ENCODE measurements around the gene ESPNL. TPM values are rescaled to one million over a fixed set of nuclear protein-coding genes. Genes with fewer than 3 reads are reported as not detected.

ESPNL gene
- total and polyA plus RNA-seq, 4 donors: 0.08 to 0.59 (median 0.35) TPM

- H3K36me3 ChIP-seq (ENCODE audit: control insufficient read depth in 4 of 4, insufficient read depth in 3 of 4, low read depth in 1 of 4, low read length in 3 of 4): peaks cover 7 to 33% (median 20%) of the 10 kb centered on the region in 4 donors
Measured at GRCh38 chr2:238067939-238068338, 32.2 kb upstream of the ESPNL start.

More at GRCh38 chr2:238067939-238068338, 32.2 kb upstream of the ESPNL start:
- no peak for TF ChIP-seq JUND (IDR thresholded peaks at IDR 0.05)
- no peak for TF ChIP-seq ZBTB33 (IDR thresholded peaks at IDR 0.05)
- TF ChIP-seq SP1 (IDR thresholded peaks at IDR 0.05): no peak
- no peak for TF ChIP-seq GABPA (IDR thresholded peaks at IDR 0.05 in 1 of 2, conservative IDR thresholded peaks at IDR 0.05 in 1 of 2)
- no peak for TF ChIP-seq RAD21 (IDR thresholded peaks at IDR 0.05)
- TF ChIP-seq EGR1 (IDR thresholded peaks at IDR 0.05; ENCODE audit: low read depth in 2 of 2): no peak
- no peak for TF ChIP-seq CTCF (IDR thresholded peaks at IDR 0.05; ENCODE audit: low read depth, low read length, missing input control)
- TF ChIP-seq HNF4G (IDR thresholded peaks at IDR 0.05): no peak
- no peak for TF ChIP-seq FOXA2 (IDR thresholded peaks at IDR 0.05)
- no peak for TF ChIP-seq YY1 (IDR thresholded peaks at IDR 0.05)
- TF ChIP-seq ATF3 (IDR thresholded peaks at IDR 0.05): no peak
- no peak for TF ChIP-seq NR2F2 (IDR thresholded peaks at IDR 0.05)
- no peak for TF ChIP-seq HNF4A (conservative IDR thresholded peaks at IDR 0.05)
- TF ChIP-seq RXRA (IDR thresholded peaks at IDR 0.05): no peak
- no peak for TF ChIP-seq REST (IDR thresholded peaks at IDR 0.05)
- Histone ChIP-seq H3K4me1 (ENCODE audit: control insufficient read depth in 4 of 4, insufficient read depth in 4 of 4, low read length in 3 of 4) (peaks cover 7 to 60% (median 39%) of the 10 kb centered on the region in 4 donors), H3K27ac (ENCODE audit: low read depth in 1 of 2, low read length in 2 of 2) (no peak overlapping the region), H3K9me3 (ENCODE audit: control insufficient read depth in 4 of 4, low read length in 3 of 4) (peaks cover 0 to 9% (median 0%) of the 10 kb centered on the region in 4 donors), H3K4me3 (ENCODE audit: low read depth in 1 of 3, low read length in 3 of 3) (no peak overlapping the region), H3K27me3 (ENCODE audit: control insufficient read depth in 4 of 4, insufficient read depth in 4 of 4, low read length in 3 of 4) (no peaks in the 10 kb centered on the region), H3K9ac (ENCODE audit: low read depth in 1 of 2, low read length in 2 of 2) (no peak overlapping the region)
- no peak for DNase-seq (ENCODE audit: low spot score)
- WGBS: 93% methylated on average over 7 of the region's 7 CpGs
